Astrocyte (in vitro differentiated cells and primary cell): ENCODE measurements around the gene ADCY5. TPM values are rescaled to one million over a fixed set of nuclear protein-coding genes. Genes with fewer than 3 reads are reported as not detected.

ENCODE experiments used
- DNase-seq: peaks from one replicate; pipeline ENCODE4 v3.0.0-alpha.2; 2010; ENCODE audit warnings: low read depth
- FAIRE-seq: peaks from 2 replicates; lab custom pipeline; 2011; peaks lifted over from hg19 to GRCh38; lab: Jason Lieb, UNC
- H2AFZ ChIP-seq: 2 replicates; pipeline ENCODE4 v1.6.0; 2012; ENCODE audit warnings: low read depth, low read length, inconsistent platforms
- H3K27ac ChIP-seq: 2 replicates; pipeline ENCODE4 v1.5.1; 2011; ENCODE audit warnings: low read depth, low read length, inconsistent platforms
- H3K27me3 ChIP-seq: 2 replicates; pipeline ENCODE4 v1.6.0; 2011; ENCODE audit warnings: low read length, inconsistent platforms; ENCODE audit not compliant: insufficient read depth
- H3K36me3 ChIP-seq: 2 replicates; pipeline ENCODE4 v1.5.1; 2011; ENCODE audit warnings: low read length, inconsistent platforms; ENCODE audit not compliant: insufficient read depth
- H3K4me1 ChIP-seq: 2 replicates; pipeline ENCODE4 v1.5.1; 2011; ENCODE audit warnings: low read length, inconsistent platforms; ENCODE audit not compliant: insufficient read depth
- H3K4me2 ChIP-seq: 2 replicates; pipeline ENCODE4 v1.6.0; 2012; ENCODE audit warnings: low read length, inconsistent platforms
- H3K4me3 ChIP-seq: 2 replicates; pipeline ENCODE4 v1.5.1; 2011; ENCODE audit warnings: low read depth, mild to moderate bottlenecking, low read length, inconsistent platforms; ENCODE audit not compliant: insufficient read depth
- H3K79me2 ChIP-seq: 2 replicates; pipeline ENCODE4 v1.6.0; 2012; ENCODE audit warnings: mild to moderate bottlenecking, low read length, inconsistent platforms; ENCODE audit not compliant: insufficient read depth
- H3K9ac ChIP-seq: 2 replicates; pipeline ENCODE4 v1.6.0; 2012; ENCODE audit warnings: mild to moderate bottlenecking, low read length, inconsistent platforms
- H3K9me3 ChIP-seq: 2 replicates; pipeline ENCODE4 v1.5.1; 2012; ENCODE audit warnings: low read depth, mild to moderate bottlenecking, low read length, inconsistent platforms; ENCODE audit not compliant: insufficient read depth
- H4K20me1 ChIP-seq: 2 replicates; pipeline ENCODE4 v1.6.0; 2012; ENCODE audit warnings: low read length, inconsistent platforms; ENCODE audit not compliant: insufficient read depth
- H3K27ac Mint-ChIP-seq: one replicate; pipeline ENCODE4 v1.8.0; 2021; ENCODE audit warnings: mild to moderate bottlenecking, mixed read lengths; ENCODE audit not compliant: unreplicated experiment
- H3K27me3 Mint-ChIP-seq: one replicate; pipeline ENCODE4 v1.8.0; 2021; ENCODE audit warnings: low read depth, mixed read lengths; ENCODE audit not compliant: unreplicated experiment
- H3K36me3 Mint-ChIP-seq: one replicate; pipeline ENCODE4 v1.8.0; 2021; ENCODE audit warnings: low read depth, mixed read lengths; ENCODE audit not compliant: unreplicated experiment
- H3K4me1 Mint-ChIP-seq: one replicate; pipeline ENCODE4 v1.8.0; 2021; ENCODE audit warnings: low read depth, mixed read lengths; ENCODE audit not compliant: unreplicated experiment
- H3K4me3 Mint-ChIP-seq: one replicate; pipeline ENCODE4 v1.8.0; 2021; ENCODE audit warnings: mild to moderate bottlenecking, moderate library complexity, mixed read lengths; ENCODE audit not compliant: unreplicated experiment
- H3K9me3 Mint-ChIP-seq: one replicate; pipeline ENCODE4 v1.8.0; 2021; ENCODE audit warnings: mild to moderate bottlenecking, mixed read lengths; ENCODE audit not compliant: unreplicated experiment
- CTCF ChIP-seq: IDR thresholded peaks from 2 replicates; pipeline ENCODE4 v1.5.1; 2011; ENCODE audit warnings: low read depth, mild to moderate bottlenecking, inconsistent platforms, low read length, moderate library complexity; ENCODE audit not compliant: insufficient read depth
- EZH2 ChIP-seq: IDR thresholded peaks from 2 replicates; pipeline ENCODE4 v1.6.1; 2012; ENCODE audit warnings: mild to moderate bottlenecking, low read length, inconsistent platforms; ENCODE audit not compliant: insufficient read depth
- total RNA-seq: library from RNA; stranded (reverse); gene quantifications from 2 replicates; pipeline ENCODE4 v1.2.1, GENCODE V29; 2021

The ADCY5 gene
- total RNA-seq, 1 donor from 2014 or later, result 1.2 TPM

DNA sequence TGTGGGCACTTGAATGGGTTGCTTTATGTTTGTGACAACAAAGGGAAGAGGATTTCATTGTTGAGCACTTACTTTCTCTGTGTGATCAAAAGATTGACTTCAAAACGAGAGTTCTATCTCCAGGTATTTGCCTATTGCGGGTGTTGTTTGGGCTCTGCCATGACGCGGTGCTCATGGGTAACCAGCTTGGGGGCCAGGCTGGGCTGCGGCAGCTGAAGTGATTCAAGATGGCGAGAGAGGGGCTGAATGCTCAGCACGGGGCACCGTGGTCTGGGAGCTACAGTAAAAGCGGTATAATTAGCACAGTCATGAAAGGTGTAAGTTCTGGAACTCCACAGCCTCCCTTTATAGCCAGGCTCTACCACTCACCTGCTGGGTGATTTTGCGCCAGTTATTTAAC, 31.0 kb upstream of the ADCY5 start:
- TF ChIP-seq CTCF (no peak), EZH2 (no peak)
- H2AFZ ChIP-seq, result no peak overlapping the region
- no peak overlapping the region for H3K4me2 ChIP-seq
- H3K4me1 ChIP-seq, result no peaks in the 10 kb centered on the region
- DNase-seq (no peak), FAIRE-seq (no peak)
- no peaks in the 10 kb centered on the region for H3K36me3 Mint-ChIP-seq
- H3K27ac Mint-ChIP-seq, result no peak overlapping the region
- H3K27me3 Mint-ChIP-seq, result peaks cover 60% of the 10 kb centered on the region
- H3K9ac ChIP-seq, result no peak overlapping the region
- H3K27me3 ChIP-seq, result peaks cover 21% of the 10 kb centered on the region
- no peaks in the 10 kb centered on the region for H3K4me1 Mint-ChIP-seq
- H3K4me3 ChIP-seq, result no peak overlapping the region
- H3K9me3 Mint-ChIP-seq, result no peaks in the 10 kb centered on the region
- H3K4me3 Mint-ChIP-seq, result no peak overlapping the region
- no peak overlapping the region for H3K27ac ChIP-seq
- H3K36me3 ChIP-seq, result no peaks in the 10 kb centered on the region
- H3K9me3 ChIP-seq, result no peaks in the 10 kb centered on the region
- H3K79me2 ChIP-seq, result no peaks in the 10 kb centered on the region
- no peaks in the 10 kb centered on the region for H4K20me1 ChIP-seq

DNA sequence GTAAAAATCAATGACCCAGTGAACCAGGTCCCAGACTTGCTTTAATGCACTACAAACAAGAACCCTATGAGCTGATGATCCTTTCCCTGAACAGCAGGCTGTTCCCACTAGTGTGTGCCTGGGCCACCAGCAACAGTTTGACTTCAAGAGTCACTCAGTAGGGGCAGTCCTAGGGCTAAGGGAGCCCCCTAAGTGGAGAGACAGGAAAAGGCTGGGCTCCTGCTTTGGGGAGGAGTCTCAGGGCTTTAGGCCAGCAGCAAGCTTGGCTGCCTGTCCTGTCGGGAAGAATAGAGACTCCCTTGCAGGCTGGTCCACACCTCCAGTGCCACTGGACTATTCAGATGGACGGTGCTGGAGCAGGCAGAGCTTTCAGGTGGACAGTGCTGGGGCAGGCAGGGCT, 29.4 kb upstream of the ADCY5 start:
- DNase-seq (no peak), FAIRE-seq (no peak)
- Histone ChIP-seq H3K4me2 (no peak overlapping the region), H3K27me3 (peaks cover 29% of the 10 kb centered on the region), H2AFZ (no peak overlapping the region), H3K36me3 (no peaks in the 10 kb centered on the region), H4K20me1 (no peaks in the 10 kb centered on the region), H3K27ac (no peak overlapping the region), H3K4me3 (no peak overlapping the region), H3K4me1 (no peaks in the 10 kb centered on the region), H3K9me3 (no peaks in the 10 kb centered on the region), H3K9ac (no peak overlapping the region), H3K79me2 (no peaks in the 10 kb centered on the region)
- no peak for TF ChIP-seq CTCF
- no peak for TF ChIP-seq EZH2
- Mint-ChIP-seq H3K9me3 (no peaks in the 10 kb centered on the region), H3K27me3 (peaks cover 61% of the 10 kb centered on the region), H3K36me3 (no peaks in the 10 kb centered on the region), H3K4me3 (no peak overlapping the region), H3K4me1 (no peaks in the 10 kb centered on the region), H3K27ac (no peak overlapping the region)

- Histone ChIP-seq H2AFZ (no peak overlapping the region), H3K9ac (no peak overlapping the region), H3K4me1 (no peaks in the 10 kb centered on the region), H3K4me3 (no peak overlapping the region), H3K36me3 (no peaks in the 10 kb centered on the region), H3K4me2 (no peak overlapping the region), H3K9me3 (no peaks in the 10 kb centered on the region), H3K27me3 (peaks cover 29% of the 10 kb centered on the region), H4K20me1 (no peaks in the 10 kb centered on the region), H3K27ac (no peak overlapping the region), H3K79me2 (no peaks in the 10 kb centered on the region)
- H3K4me3 Mint-ChIP-seq, result no peak overlapping the region
- no peaks in the 10 kb centered on the region for H3K4me1 Mint-ChIP-seq
- H3K27me3 Mint-ChIP-seq, result peaks cover 63% of the 10 kb centered on the region
- TF ChIP-seq CTCF (no peak), EZH2 (no peak)
- no peaks in the 10 kb centered on the region for H3K9me3 Mint-ChIP-seq
- H3K27ac Mint-ChIP-seq, result no peak overlapping the region
- no peaks in the 10 kb centered on the region for H3K36me3 Mint-ChIP-seq
- no peak for FAIRE-seq
- DNase-seq, result no peak
These were observed 28.3 kb upstream of the ADCY5 start for GRCh38 chr3:123476967-123477750.
